Epidermal melanocyte (primary cell): ENCODE results near the gene SOX18.
"Not testable (repeated sequence)": the region's sequence is repeated elsewhere in the genome, so short reads cannot be mapped to it uniquely, and the experiment has no call there.

Source experiments
- DNase-seq: peaks from one replicate; pipeline ENCODE4 v3.0.0; 2011; ENCODE audit warnings: low spot score; ENCODE audit not compliant: insufficient read length

The SOX18 gene

GRCh38 chr20:64023361-64024140, 25.9 kb downstream of the SOX18 start:
- DNase-seq: no peak

- DNase-seq: no peak
Measured at GRCh38 chr20:64022671-64023360, 26.6 kb downstream of the SOX18 start.

- no peak for DNase-seq
Measured at GRCh38 chr20:64021124-64021975, 28.1 kb downstream of the SOX18 start.

GRCh38 chr20:64015635-64016034, 33.8 kb downstream of the SOX18 start:
- DNase-seq: no peak

- DNase-seq: not testable (repeated sequence)
Measured at GRCh38 chr20:64012385-64013154, 36.9 kb downstream of the SOX18 start.

- DNase-seq: no peak
Measured at GRCh38 chr20:64011366-64011779, 38.1 kb downstream of the SOX18 start.

GRCh38 chr20:64010711-64011237, 38.7 kb downstream of the SOX18 start:
- peak; percentile 52 for DNase-seq

GRCh38 chr20:64009811-64010387, 39.5 kb downstream of the SOX18 start:
- no peak for DNase-seq

- DNase-seq: no peak
Measured at GRCh38 chr20:64006902-64007301, 42.5 kb downstream of the SOX18 start.

GRCh38 chr20:64006490-64006889, 42.9 kb downstream of the SOX18 start:
- no peak for DNase-seq

- no peak for DNase-seq
Measured at GRCh38 chr20:64005394-64005793, 44.0 kb downstream of the SOX18 start.

GRCh38 chr20:64003960-64004725, 45.3 kb downstream of the SOX18 start:
- no peak for DNase-seq

GRCh38 chr20:64001607-64002011, 47.8 kb downstream of the SOX18 start:
- DNase-seq: no peak

GRCh38 chr20:64000906-64001305, 48.5 kb downstream of the SOX18 start:
- DNase-seq: no peak
